K562 (cell line): ENCODE measurements around the gene RNF150. TPM values are rescaled to one million over a fixed set of nuclear protein-coding genes. Genes with fewer than 3 reads are reported as not detected.

Experiments used
- ATAC-seq: fragments of 200-7000 bp; cut with Tn5 transposase; 3 replicates; pipeline ENCODE4 v1.9.1; 2020; ENCODE audit warnings: moderate library complexity
- BruUV-seq: library from RNA; stranded (reverse); fragments of 400-500 nt; replicated peaks from 2 replicates; lab custom pipeline; 2021; lab: Mats Ljungman, UMichigan
- CTCF ChIA-PET: fragments of 300-600 bp; formaldehyde crosslinking; extraction: SDS; loops from one replicate; lab custom pipeline; 2021; ENCODE audit warnings: low intra/inter-chr PET ratio; lab: Yijun Ruan, JAX
- POLR2A ChIA-PET: fragments of 300-600, 350-650 bp; sonication (Branson Sonifier 250); formaldehyde crosslinking; extraction: SDS; loops from one replicate; lab custom pipeline; 2021; ENCODE audit warnings: antibody characterized with exemption, inconsistent platforms; lab: Yijun Ruan, JAX
- DNase-seq, 4 experiments: peaks; one replicate each; pipeline versions ENCODE4 v3.0.0 to v3.0.0-alpha.2; 2011 to 2018; ENCODE audit warnings: low spot score in 3 of 4, mixed read lengths in 3 of 4; ENCODE audit errors: extremely low read depth in 1 of 4
- FAIRE-seq: peaks from 2 replicates; lab custom pipeline; 2011; peaks lifted over from hg19 to GRCh38; lab: Jason Lieb, UNC
- H2AFZ ChIP-seq: 2 replicates; pipeline ENCODE4 v1.6.0; 2011; ENCODE audit warnings: low read depth, low read length, control low read depth, inconsistent platforms
- H3K27ac ChIP-seq: fragments of 200-600 bp; 3 replicates; pipeline ENCODE4 v1.8.0; 2011; ENCODE audit warnings: low read depth, mild to moderate bottlenecking, control low read depth, inconsistent platforms, low read length, moderate library complexity, mixed read lengths; ENCODE audit errors: extremely low read depth
- H3K27me3 ChIP-seq, 2 experiments: fragments of 300-600 bp in 1 of 2; 2 replicates in 1 of 2; 3 replicates in 1 of 2; pipeline versions ENCODE4 v1.6.0 to v1.8.0; 2011; ENCODE audit warnings: inconsistent platforms in 2 of 2, low read length in 2 of 2, mild to moderate bottlenecking in 1 of 2, mixed read lengths in 1 of 2, moderate library complexity in 1 of 2; ENCODE audit not compliant: control insufficient read depth in 2 of 2, insufficient read depth in 2 of 2
- H3K36me3 ChIP-seq: fragments of 300-600 bp; 3 replicates; pipeline ENCODE4 v1.8.0; 2011; ENCODE audit warnings: mild to moderate bottlenecking, low read length, inconsistent platforms; ENCODE audit not compliant: control insufficient read depth, insufficient read depth
- H3K4me1 ChIP-seq, 2 experiments: fragments of 200-600 bp in 1 of 2; replicated peaks in 1 of 2; 2 replicates in 1 of 2; 3 replicates in 1 of 2; pipeline versions ENCODE4 v1.5.1 to v1.8.0; 2011; ENCODE audit warnings: inconsistent platforms in 2 of 2, low read length in 2 of 2, mild to moderate bottlenecking in 1 of 2, mixed read lengths in 1 of 2, moderate library complexity in 1 of 2; ENCODE audit not compliant: control insufficient read depth in 2 of 2, insufficient read depth in 2 of 2
- H3K4me2 ChIP-seq: 2 replicates; pipeline ENCODE4 v1.6.1; 2011; ENCODE audit warnings: low read length, control low read depth, inconsistent platforms, mixed read lengths; ENCODE audit not compliant: insufficient read depth
- H3K4me3 ChIP-seq: fragments of 200-600 bp; sonication (generic), shearing (Covaris generic); 2 replicates; pipeline ENCODE4 v1.5.1; 2016; ENCODE audit warnings: control low read depth, inconsistent platforms
- H3K79me2 ChIP-seq: fragments of 200-600 bp; 3 replicates; pipeline ENCODE4 v1.8.0; 2011; ENCODE audit warnings: low read length, inconsistent platforms; ENCODE audit not compliant: control insufficient read depth, insufficient read depth
- H3K9ac ChIP-seq, 2 experiments: 2 replicates each; pipeline versions ENCODE4 v1.6.0 to v1.6.1; 2011; ENCODE audit warnings: low read depth in 2 of 2, low read length in 2 of 2, control low read depth in 1 of 2, inconsistent platforms in 1 of 2, mild to moderate bottlenecking in 1 of 2, mixed read lengths in 1 of 2; ENCODE audit not compliant: insufficient read depth in 1 of 2
- H3K9me1 ChIP-seq: one replicate; pipeline ENCODE4 v1.6.0; 2011; ENCODE audit warnings: inconsistent platforms, mild to moderate bottlenecking, low read length, moderate library complexity; ENCODE audit not compliant: control insufficient read depth, insufficient read depth
- H3K9me3 ChIP-seq: replicated peaks from 2 replicates; pipeline ENCODE4 v1.5.1; 2011; ENCODE audit warnings: low read depth, low read length, inconsistent platforms; ENCODE audit not compliant: control insufficient read depth, insufficient read depth
- H4K20me1 ChIP-seq: replicated peaks from 2 replicates; pipeline ENCODE4 v1.6.1; 2011; ENCODE audit warnings: low read length, inconsistent platforms, mixed read lengths; ENCODE audit not compliant: control insufficient read depth, insufficient read depth
- E2F6 ChIP-seq, 2 experiments: IDR thresholded peaks; 2 replicates each; pipeline ENCODE4 v1.6.1; 2011; ENCODE audit warnings: borderline replicate concordance in 1 of 2, control low read depth in 1 of 2, low read depth in 1 of 2, low read length in 1 of 2, mild to moderate bottlenecking in 1 of 2, mixed read lengths in 1 of 2, moderate library complexity in 1 of 2; ENCODE audit not compliant: insufficient read depth in 1 of 2, insufficient read length in 1 of 2, poor library complexity in 1 of 2, severe bottlenecking in 1 of 2; ENCODE audit errors: extremely low read depth in 1 of 2
- HDGF ChIP-seq: fragments of 450-650 bp; IDR thresholded peaks from 2 replicates; pipeline ENCODE4 v1.6.1; 2016
- RBM34 ChIP-seq: fragments of 200-400 bp; formaldehyde crosslinking; IDR thresholded peaks from 2 replicates; pipeline ENCODE4 v1.6.1; 2018; ENCODE audit warnings: low read length, borderline replicate concordance; ENCODE audit not compliant: insufficient read depth
- U2AF2 ChIP-seq: fragments of 200-400 bp; formaldehyde crosslinking; optimal IDR thresholded peaks from 2 replicates; pipeline ENCODE3; 2017; ENCODE audit warnings: low read depth, mild to moderate bottlenecking, low read length
- WGBS: fragments of 100-300 bp; shearing (Covaris generic); methylation state at CpG from one replicate; pipeline ENCODE4 v1.1.6; 2016; ENCODE audit warnings: low coverage, mixed read lengths; ENCODE audit not compliant: insufficient coverage; ENCODE audit errors: missing lambda C conversion rate; 5-methylcytosine and 5-hydroxymethylcytosine counted together
- in situ Hi-C: fragments of 300-500 bp; cut with MboI; formaldehyde crosslinking; loops from 4 replicates; pipeline ENCODE4 v1.15.0; 2018; ENCODE audit warnings: inconsistent platforms, mixed read lengths
- intact Hi-C: fragments of 100-400 bp; cut with micrococcal nuclease; formaldehyde crosslinking; loops from 2 replicates; pipeline ENCODE4 v1.14.2; 2022
- polyA plus RNA-seq, 8 experiments: library from polyadenylated mRNA; depleted of rRNA in 4 of 8; stranded (reverse) in 5 of 8; unstranded in 3 of 8; fragments of >200 nt; fragmentation: Nextera tagmentation in 2 of 8; fragmentation: Illumina TruSeq in 1 of 8; extraction: Ambion mirVana in 2 of 8; extraction: Trizol in 1 of 8; gene quantifications; 2 replicates each; pipeline versions ENCODE4 v1.2.1 to v1.2.3, GENCODE V29; 2011 to 2014; ENCODE audit warnings: inconsistent platforms in 1 of 8, missing spikeins in 1 of 8
- total RNA-seq, 7 experiments: library from RNA; depleted of rRNA in 6 of 7; stranded (reverse); fragments of >200 nt in 6 of 7; fragmentation: Illumina TruSeq in 2 of 7; extraction: Trizol in 2 of 7; gene quantifications; 2 replicates each; pipeline versions ENCODE4 v1.2.1 to v1.2.3, GENCODE V29; 2011 to 2021; ENCODE audit warnings: low replicate concordance in 1 of 7
- TF ChIP-seq, protein P1 (sequence below): fragments of 450-650 bp; IDR thresholded peaks from 2 replicates; pipeline ENCODE4 v1.6.1; 2016; ENCODE audit warnings: borderline replicate concordance
- TF ChIP-seq, protein P2 (sequence below): sonication (generic); formaldehyde crosslinking; IDR thresholded peaks from 2 replicates; pipeline ENCODE4 v1.8.1; 2022; ENCODE audit warnings: missing genetic modification reagents

The RNF150 gene
- total and polyA plus RNA-seq, 9 of the 15 experiments (the other 6 are each of a cell fraction or from before 2014, with no cell fraction given) = 0.09 TPM; not detected in 8

DNA sequence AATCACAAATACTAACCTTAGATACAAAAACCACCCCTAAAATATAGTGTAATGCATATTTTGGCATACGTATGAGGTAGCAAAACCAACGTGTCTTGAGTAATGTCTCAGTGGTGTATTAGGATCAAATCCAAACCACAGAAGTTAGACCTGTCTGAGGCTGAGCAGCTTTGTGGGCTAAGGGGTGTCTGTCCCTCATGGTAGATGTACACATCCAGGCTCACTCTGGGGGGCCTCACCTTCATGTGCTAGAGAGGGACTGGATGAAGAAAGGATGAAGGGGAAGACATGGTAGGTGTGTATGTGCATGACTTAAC is 189.1 kb downstream of the RNF150 start (continued):
- TF ChIP-seq, protein P1, sequence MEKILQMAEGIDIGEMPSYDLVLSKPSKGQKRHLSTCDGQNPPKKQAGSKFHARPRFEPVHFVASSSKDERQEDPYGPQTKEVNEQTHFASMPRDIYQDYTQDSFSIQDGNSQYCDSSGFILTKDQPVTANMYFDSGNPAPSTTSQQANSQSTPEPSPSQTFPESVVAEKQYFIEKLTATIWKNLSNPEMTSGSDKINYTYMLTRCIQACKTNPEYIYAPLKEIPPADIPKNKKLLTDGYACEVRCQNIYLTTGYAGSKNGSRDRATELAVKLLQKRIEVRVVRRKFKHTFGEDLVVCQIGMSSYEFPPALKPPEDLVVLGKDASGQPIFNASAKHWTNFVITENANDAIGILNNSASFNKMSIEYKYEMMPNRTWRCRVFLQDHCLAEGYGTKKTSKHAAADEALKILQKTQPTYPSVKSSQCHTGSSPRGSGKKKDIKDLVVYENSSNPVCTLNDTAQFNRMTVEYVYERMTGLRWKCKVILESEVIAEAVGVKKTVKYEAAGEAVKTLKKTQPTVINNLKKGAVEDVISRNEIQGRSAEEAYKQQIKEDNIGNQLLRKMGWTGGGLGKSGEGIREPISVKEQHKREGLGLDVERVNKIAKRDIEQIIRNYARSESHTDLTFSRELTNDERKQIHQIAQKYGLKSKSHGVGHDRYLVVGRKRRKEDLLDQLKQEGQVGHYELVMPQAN = no peak
- no peak for TF ChIP-seq U2AF2

GRCh38 chr4:140943486-140944198 is 189.6 kb downstream of the RNF150 start:
- no peak for DNase-seq
- ChIA-PET POLR2A (no interaction called here), CTCF (no interaction called here)
- no peak overlapping the region for H2AFZ ChIP-seq
- ATAC-seq = no peak
- no peak overlapping the region for H3K4me2 ChIP-seq
- no peaks in the 10 kb centered on the region; a peak in 1 of 5 replicates for H3K27me3 ChIP-seq
- 0% methylated on average over 3 of the region's 3 CpGs for WGBS
- H3K27ac ChIP-seq = no peak overlapping the region
- FAIRE-seq = no peak
- H3K9me3 ChIP-seq = no peaks in the 10 kb centered on the region
- no peaks in the 10 kb centered on the region for H3K79me2 ChIP-seq
- in situ Hi-C loops = no loop called here
- no peak for TF ChIP-seq HDGF
- TF ChIP-seq E2F6 (IDR thresholded peaks at IDR 0.05; ENCODE audit: borderline replicate concordance in 1 of 2, extremely low read depth in 1 of 2, insufficient read depth in 1 of 2, insufficient read length in 1 of 2, low read depth in 1 of 2, low read length in 1 of 2, poor library complexity in 1 of 2, severe bottlenecking in 1 of 2) = no peak
- no peak for TF ChIP-seq RBM34
- TF ChIP-seq, protein P2, sequence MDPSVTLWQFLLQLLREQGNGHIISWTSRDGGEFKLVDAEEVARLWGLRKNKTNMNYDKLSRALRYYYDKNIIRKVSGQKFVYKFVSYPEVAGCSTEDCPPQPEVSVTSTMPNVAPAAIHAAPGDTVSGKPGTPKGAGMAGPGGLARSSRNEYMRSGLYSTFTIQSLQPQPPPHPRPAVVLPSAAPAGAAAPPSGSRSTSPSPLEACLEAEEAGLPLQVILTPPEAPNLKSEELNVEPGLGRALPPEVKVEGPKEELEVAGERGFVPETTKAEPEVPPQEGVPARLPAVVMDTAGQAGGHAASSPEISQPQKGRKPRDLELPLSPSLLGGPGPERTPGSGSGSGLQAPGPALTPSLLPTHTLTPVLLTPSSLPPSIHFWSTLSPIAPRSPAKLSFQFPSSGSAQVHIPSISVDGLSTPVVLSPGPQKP (CRISPR knock-in tag) = no peak
- H3K4me1 ChIP-seq = no peaks in the 10 kb centered on the region
- no peaks in the 10 kb centered on the region for H4K20me1 ChIP-seq
- no peaks in the 10 kb centered on the region for H3K36me3 ChIP-seq
- H3K9me1 ChIP-seq = no peaks in the 10 kb centered on the region
- H3K9ac ChIP-seq = no peak overlapping the region
- H3K4me3 ChIP-seq = no peak overlapping the region
- intact Hi-C loops = no loop called here
- no TSS peak for BruUV-seq
